Vagina (tissue), 2 donors: Measurements from ENCODE around the gene PML. TPM values are rescaled to one million over a fixed set of nuclear protein-coding genes. Genes with fewer than 3 reads are reported as not detected.

Source experiments
- DNase-seq, 2 donors: peaks; one replicate each; pipeline ENCODE4 v3.0.0-alpha.2; 2017; ENCODE audit errors: extremely low spot score in 2 of 2
- H3K27ac ChIP-seq: fragments of 200-600 bp; sonication (generic); one replicate; pipeline ENCODE4 v1.5.1; 2019
- H3K27me3 ChIP-seq: fragments of 200-600 bp; sonication (generic); one replicate; pipeline ENCODE4 v1.5.1; 2019
- H3K36me3 ChIP-seq, 2 donors: fragments of 200-600 bp; sonication (generic); one replicate each; pipeline ENCODE4 v1.5.1; 2017 to 2019
- H3K4me1 ChIP-seq: fragments of 200-600 bp; sonication (generic); one replicate; pipeline ENCODE4 v1.5.1; 2019
- H3K4me3 ChIP-seq, 2 donors: fragments of 200-600 bp; sonication (generic); 1 replicate in 1 of 2; 2 replicates in 1 of 2; pipeline ENCODE4 v1.5.1; 2016 to 2019
- H3K9me3 ChIP-seq: fragments of 200-600 bp; sonication (generic); one replicate; pipeline ENCODE4 v1.5.1; 2019
- CTCF ChIP-seq, 3 experiments: fragments of 450-650 bp in 2 of 3; fragments of 200-600 bp in 1 of 3; sonication (generic) in 1 of 3; IDR thresholded peaks; one replicate each; pipeline ENCODE4 v1.5.1; 2017 to 2019; ENCODE audit warnings: antibody characterized with exemption in 3 of 3, mild to moderate bottlenecking in 2 of 3, moderate library complexity in 2 of 3
- POLR2A ChIP-seq, 2 donors: fragments of 450-650 bp; IDR thresholded peaks; one replicate each; pipeline ENCODE4 v1.6.1; 2017; ENCODE audit warnings: antibody characterized with exemption in 2 of 2, mild to moderate bottlenecking in 2 of 2, moderate library complexity in 2 of 2
- POLR2AphosphoS5 ChIP-seq, 2 donors: sonication (generic); formaldehyde crosslinking; IDR thresholded peaks; one replicate each; pipeline ENCODE4 v1.9.0; 2017; ENCODE audit warnings: antibody characterized with exemption in 2 of 2, mild to moderate bottlenecking in 2 of 2, low read depth in 1 of 2; ENCODE audit not compliant: insufficient read depth in 1 of 2
- intact Hi-C: fragments of 100-400 bp; cut with DNase I; formaldehyde crosslinking; loops from one replicate; pipeline ENCODE4 v1.15.1; 2023
- total RNA-seq: library from RNA; depleted of rRNA; stranded (reverse); fragments of >200 nt; gene quantifications from one replicate; pipeline ENCODE4 v1.2.3, GENCODE V29; 2016

The PML gene
- total RNA-seq, 1 donor from 2014 or later, result 107 TPM

GRCh38 chr15:73997986-73998385, 3.5 kb downstream of the PML start:
- TF ChIP-seq POLR2AphosphoS5 (IDR thresholded peaks at IDR 0.05; ENCODE audit: insufficient read depth in 1 of 2, low read depth in 1 of 2) (peak in 1 of 2 donors; percentile 12), POLR2A (IDR thresholded peaks at IDR 0.05) (no peak), CTCF (IDR thresholded peaks at IDR 0.05) (no peak)
- peak overlapping the region in 1 of 2 donors; percentile 22 for H3K4me3 ChIP-seq
- DNase-seq, result no peak
- intact Hi-C loops, result no loop called here
- H3K4me1 ChIP-seq, result peaks cover 70% of the 10 kb centered on the region
- no peaks in the 10 kb centered on the region for H3K9me3 ChIP-seq
- peak overlapping the region; percentile 96 for H3K27ac ChIP-seq
- no peaks in the 10 kb centered on the region for H3K27me3 ChIP-seq
- H3K36me3 ChIP-seq, result peaks cover 0 to 17% of the 10 kb centered on the region in 2 donors

- no peaks in the 10 kb centered on the region for H3K27me3 ChIP-seq
- H3K27ac ChIP-seq, result peak overlapping the region; percentile 65
- peaks cover 0 to 19% of the 10 kb centered on the region in 2 donors for H3K36me3 ChIP-seq
- H3K4me3 ChIP-seq, result no peak overlapping the region
- intact Hi-C loops, result no loop called here
- peaks cover 71% of the 10 kb centered on the region for H3K4me1 ChIP-seq
- DNase-seq, result no peak
- H3K9me3 ChIP-seq, result no peaks in the 10 kb centered on the region
- TF ChIP-seq CTCF (IDR thresholded peaks at IDR 0.05) (no peak), POLR2AphosphoS5 (IDR thresholded peaks at IDR 0.05; ENCODE audit: insufficient read depth in 1 of 2, low read depth in 1 of 2) (peak in 1 of 2 donors; percentile 40)
These were observed 12.5 kb downstream of the PML start for GRCh38 chr15:74006774-74007639.

- intact Hi-C loops, result no loop called here
- TF ChIP-seq POLR2A (IDR thresholded peaks at IDR 0.05) (no peak), CTCF (IDR thresholded peaks at IDR 0.05) (no peak), POLR2AphosphoS5 (IDR thresholded peaks at IDR 0.05; ENCODE audit: insufficient read depth in 1 of 2, low read depth in 1 of 2) (no peak)
- H3K27me3 ChIP-seq, result no peaks in the 10 kb centered on the region
- no peak for DNase-seq
- peak overlapping the region; percentile 65 for H3K27ac ChIP-seq
- H3K36me3 ChIP-seq, result peaks cover 0 to 19% of the 10 kb centered on the region in 2 donors
- no peaks in the 10 kb centered on the region for H3K9me3 ChIP-seq
- peaks cover 74% of the 10 kb centered on the region for H3K4me1 ChIP-seq
- H3K4me3 ChIP-seq, result no peak overlapping the region
These were observed 13.4 kb downstream of the PML start for GRCh38 chr15:74007820-74008371.

DNA sequence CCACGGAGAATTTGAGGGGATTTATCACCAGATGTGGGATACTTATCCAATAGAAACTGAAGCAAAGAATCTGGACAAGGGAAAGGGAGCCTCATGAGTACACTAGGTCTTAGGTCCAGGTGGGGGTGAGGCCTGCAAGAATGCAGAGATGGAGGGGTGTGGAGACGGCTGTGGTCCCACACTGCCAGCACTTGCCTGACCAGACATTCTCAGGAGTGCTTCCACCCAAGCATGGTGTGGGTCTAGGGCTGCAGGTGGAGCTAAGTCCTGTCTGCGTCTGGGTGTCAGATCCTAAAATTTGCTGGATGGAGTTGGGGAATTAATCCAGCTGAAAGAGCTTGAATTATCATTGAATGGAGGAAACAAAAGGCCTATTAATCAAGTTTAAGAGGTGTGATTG, 14.4 kb downstream of the PML start:
- intact Hi-C loops, result no loop called here
- DNase-seq, result no peak
- peaks cover 82% of the 10 kb centered on the region for H3K4me1 ChIP-seq
- peaks cover 0 to 13% of the 10 kb centered on the region in 2 donors for H3K36me3 ChIP-seq
- peak overlapping the region; percentile 65 for H3K27ac ChIP-seq
- H3K9me3 ChIP-seq, result no peaks in the 10 kb centered on the region
- no peak overlapping the region for H3K4me3 ChIP-seq
- TF ChIP-seq POLR2A (IDR thresholded peaks at IDR 0.05) (no peak), CTCF (IDR thresholded peaks at IDR 0.05) (no peak), POLR2AphosphoS5 (IDR thresholded peaks at IDR 0.05; ENCODE audit: insufficient read depth in 1 of 2, low read depth in 1 of 2) (no peak)
- no peaks in the 10 kb centered on the region for H3K27me3 ChIP-seq
